ENCODE measurements around the gene LRP3.

Gene LRP3

GRCh38 chr19:33224694-33225457 lies 30.7 kb downstream of the LRP3 start:
- Mint-ChIP-seq H3K27me3 (ENCODE audit: low read depth, poor library complexity) (peaks cover 84% of the 10 kb centered on the region), H3K9me3 (peaks cover 34% of the 10 kb centered on the region), H3K4me1 (peaks cover 4% of the 10 kb centered on the region), H3K4me3 (peak overlapping the region; percentile 62), H3K27ac (no peak overlapping the region), H3K36me3 (ENCODE audit: low read depth) (peaks cover 13% of the 10 kb centered on the region)
- TF ChIP-seq, protein P1, sequence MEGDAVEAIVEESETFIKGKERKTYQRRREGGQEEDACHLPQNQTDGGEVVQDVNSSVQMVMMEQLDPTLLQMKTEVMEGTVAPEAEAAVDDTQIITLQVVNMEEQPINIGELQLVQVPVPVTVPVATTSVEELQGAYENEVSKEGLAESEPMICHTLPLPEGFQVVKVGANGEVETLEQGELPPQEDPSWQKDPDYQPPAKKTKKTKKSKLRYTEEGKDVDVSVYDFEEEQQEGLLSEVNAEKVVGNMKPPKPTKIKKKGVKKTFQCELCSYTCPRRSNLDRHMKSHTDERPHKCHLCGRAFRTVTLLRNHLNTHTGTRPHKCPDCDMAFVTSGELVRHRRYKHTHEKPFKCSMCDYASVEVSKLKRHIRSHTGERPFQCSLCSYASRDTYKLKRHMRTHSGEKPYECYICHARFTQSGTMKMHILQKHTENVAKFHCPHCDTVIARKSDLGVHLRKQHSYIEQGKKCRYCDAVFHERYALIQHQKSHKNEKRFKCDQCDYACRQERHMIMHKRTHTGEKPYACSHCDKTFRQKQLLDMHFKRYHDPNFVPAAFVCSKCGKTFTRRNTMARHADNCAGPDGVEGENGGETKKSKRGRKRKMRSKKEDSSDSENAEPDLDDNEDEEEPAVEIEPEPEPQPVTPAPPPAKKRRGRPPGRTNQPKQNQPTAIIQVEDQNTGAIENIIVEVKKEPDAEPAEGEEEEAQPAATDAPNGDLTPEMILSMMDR (IDR thresholded peaks at IDR 0.05): no peak
- no peak for DNase-seq

DNA sequence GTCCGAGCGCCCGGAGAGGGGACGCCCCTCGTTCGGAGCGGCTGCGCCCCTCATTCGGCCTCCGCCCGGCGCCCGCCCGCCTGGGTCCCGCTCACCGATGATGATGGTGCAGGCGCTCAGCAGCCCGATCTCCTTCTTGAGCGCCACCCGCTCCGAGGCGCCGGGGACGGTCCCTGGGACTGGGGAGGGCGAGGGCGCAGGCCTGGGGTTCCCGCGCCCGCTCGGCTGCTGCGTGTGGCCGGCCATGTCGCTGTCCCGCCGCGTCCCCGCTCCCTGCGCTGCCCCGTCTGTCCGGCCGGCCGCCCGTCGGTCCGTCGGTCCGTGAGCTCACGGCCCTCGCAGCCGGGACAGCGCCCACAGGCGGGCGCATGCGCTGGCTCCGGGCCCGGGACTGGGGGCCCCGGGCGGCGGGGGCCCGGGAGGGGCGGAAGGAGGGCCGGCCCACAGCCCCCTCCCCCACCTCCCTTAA lies 31.4 kb downstream of the LRP3 start, which contains the start of gene SLC7A10:
TSS of gene SLC7A10 (minus strand) at position 393 of the 469 bp plus-strand sequence. CDS start at position 246, 147 bp downstream.
- Mint-ChIP-seq H3K27ac (no peak within 1 kb of the TSS), H3K27me3 (ENCODE audit: low read depth, poor library complexity) (peaks cover 84% of the 10 kb centered on the region), H3K4me1 (peaks cover 4% of the 10 kb centered on the region), H3K9me3 (peaks cover 37% of the 10 kb centered on the region), H3K4me3 (peak within 1 kb of the TSS; percentile 70), H3K36me3 (ENCODE audit: low read depth) (peaks cover 13% of the 10 kb centered on the region)
- DNase-seq: peak; percentile 31
- TF ChIP-seq, protein P1 (IDR thresholded peaks at IDR 0.05): no peak

- H3K27ac Mint-ChIP-seq: no peak overlapping the region
- peaks cover 41% of the 10 kb centered on the region for H3K9me3 Mint-ChIP-seq
- H3K36me3 Mint-ChIP-seq (ENCODE audit: low read depth): peaks cover 13% of the 10 kb centered on the region
- peak; percentile 65 for DNase-seq
- TF ChIP-seq, protein P1 (IDR thresholded peaks at IDR 0.05): no peak
- peak overlapping the region; percentile 71 for H3K4me3 Mint-ChIP-seq
- H3K27me3 Mint-ChIP-seq (ENCODE audit: low read depth, poor library complexity): peaks cover 87% of the 10 kb centered on the region
- H3K4me1 Mint-ChIP-seq: peaks cover 4% of the 10 kb centered on the region
Measured at GRCh38 chr19:33226550-33227241, 32.6 kb downstream of the LRP3 start.

DNA sequence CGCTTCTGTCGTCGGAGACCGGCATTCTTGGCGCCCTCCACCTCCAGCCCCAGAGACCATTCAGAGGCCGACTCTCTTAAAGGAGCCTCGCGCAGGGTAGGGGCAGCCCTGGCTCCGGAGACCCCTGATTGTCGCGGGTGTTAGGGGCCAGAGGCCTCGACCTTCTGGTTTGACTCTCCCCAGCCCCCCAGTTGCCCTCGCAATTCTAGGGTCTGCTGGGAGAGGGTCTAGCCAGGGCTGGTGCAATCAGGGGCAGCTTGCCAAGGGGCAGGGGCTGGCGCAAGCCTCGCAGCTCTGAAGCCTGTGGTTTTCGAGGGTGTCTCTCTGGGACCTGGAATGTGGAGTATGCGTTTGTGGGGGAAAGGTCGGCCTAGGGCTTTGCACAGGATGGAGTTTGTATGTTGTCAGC lies 33.1 kb downstream of the LRP3 start:
- peaks cover 13% of the 10 kb centered on the region for H3K36me3 Mint-ChIP-seq (ENCODE audit: low read depth)
- peaks cover 4% of the 10 kb centered on the region for H3K4me1 Mint-ChIP-seq
- H3K27ac Mint-ChIP-seq: no peak overlapping the region
- peaks cover 41% of the 10 kb centered on the region for H3K9me3 Mint-ChIP-seq
- H3K27me3 Mint-ChIP-seq (ENCODE audit: low read depth, poor library complexity): peaks cover 90% of the 10 kb centered on the region
- H3K4me3 Mint-ChIP-seq: peak overlapping the region; percentile 71
- DNase-seq: no peak
- TF ChIP-seq, protein P1 (IDR thresholded peaks at IDR 0.05): no peak

GRCh38 chr19:33227870-33228599 lies 33.9 kb downstream of the LRP3 start:
- Mint-ChIP-seq H3K4me1 (peaks cover 4% of the 10 kb centered on the region), H3K27me3 (ENCODE audit: low read depth, poor library complexity) (peaks cover 84% of the 10 kb centered on the region), H3K27ac (no peak overlapping the region), H3K36me3 (ENCODE audit: low read depth) (peaks cover 13% of the 10 kb centered on the region), H3K4me3 (no peak overlapping the region), H3K9me3 (peaks cover 41% of the 10 kb centered on the region)
- TF ChIP-seq, protein P1 (IDR thresholded peaks at IDR 0.05): no peak
- DNase-seq: no peak
